SK-N-SH (cell line): ENCODE results near the gene RNASE8. TPM values are rescaled to one million over a fixed set of nuclear protein-coding genes. Genes with fewer than 3 reads are reported as not detected.

Experiments used
- CTCF ChIA-PET: fragments of 300-600, 350-600 bp; formaldehyde crosslinking; extraction: SDS; loops from one replicate; lab custom pipeline; 2021; lab: Yijun Ruan, JAX
- POLR2A ChIA-PET: fragments of 350-600 bp; sonication (Branson Sonifier 250); formaldehyde crosslinking; extraction: SDS; loops from one replicate; lab custom pipeline; 2020; ENCODE audit warnings: antibody characterized with exemption, inconsistent platforms; lab: Yijun Ruan, JAX
- DNase-seq: peaks from one replicate; pipeline ENCODE4 v3.0.0; 2012
- H2AFZ ChIP-seq: fragments of 200-600 bp; sonication (generic); 2 replicates; pipeline ENCODE4 v1.8.1; 2016; ENCODE audit warnings: antibody characterized with exemption, mild to moderate bottlenecking, low read depth
- H3F3A ChIP-seq: fragments of 200-600 bp; sonication (generic); replicated peaks from 2 replicates; pipeline ENCODE3; 2016; ENCODE audit warnings: antibody characterized with exemption, mild to moderate bottlenecking; ENCODE audit not compliant: insufficient read depth
- H3K27ac ChIP-seq, 2 experiments: fragments of 200-500 bp in 1 of 2; fragments of 200-600 bp in 1 of 2; sonication (Bioruptor generic) in 1 of 2; sonication (generic), shearing (Covaris generic) in 1 of 2; 2 replicates each; pipeline versions ENCODE4 v1.5.1 to v1.6.1; 2014 to 2016; ENCODE audit warnings: low read depth in 2 of 2, inconsistent platforms in 1 of 2, low read length in 1 of 2, mild to moderate bottlenecking in 1 of 2, mixed read lengths in 1 of 2
- H3K27me3 ChIP-seq: fragments of 200-600 bp; sonication (generic), shearing (Covaris generic); 2 replicates; pipeline ENCODE4 v1.6.1; 2016; ENCODE audit warnings: mixed run types; ENCODE audit not compliant: insufficient read depth
- H3K36me3 ChIP-seq, 2 experiments: fragments of 200-500 bp in 1 of 2; fragments of 200-600 bp in 1 of 2; sonication (Bioruptor generic) in 1 of 2; sonication (generic) in 1 of 2; replicated peaks in 1 of 2; 2 replicates each; pipeline versions ENCODE3 to v1.5.1; 2014 to 2016; ENCODE audit warnings: low read length in 1 of 2, mild to moderate bottlenecking in 1 of 2; ENCODE audit not compliant: insufficient read depth in 2 of 2, control insufficient read depth in 1 of 2
- H3K4me1 ChIP-seq, 2 experiments: fragments of 200-500 bp in 1 of 2; fragments of 200-600 bp in 1 of 2; sonication (Bioruptor generic) in 1 of 2; sonication (generic), shearing (Covaris generic) in 1 of 2; 2 replicates each; pipeline versions ENCODE4 v1.5.1 to v1.6.1; 2014 to 2016; ENCODE audit warnings: low read depth in 1 of 2, low read length in 1 of 2, mixed run types in 1 of 2; ENCODE audit not compliant: insufficient read depth in 2 of 2, control insufficient read depth in 1 of 2
- H3K4me2 ChIP-seq: fragments of 200-600 bp; sonication (generic), shearing (Covaris generic); 2 replicates; pipeline ENCODE4 v1.6.1; 2017; ENCODE audit warnings: mixed run types
- H3K4me3 ChIP-seq, 2 experiments: fragments of 200-500 bp in 1 of 2; fragments of 200-600 bp in 1 of 2; sonication (Bioruptor generic) in 1 of 2; sonication (generic), shearing (Covaris generic) in 1 of 2; 2 replicates each; pipeline versions ENCODE4 v1.5.1 to v1.8.1; 2014 to 2016; ENCODE audit warnings: low read depth in 2 of 2, inconsistent platforms in 1 of 2, low read length in 1 of 2, mild to moderate bottlenecking in 1 of 2, mixed read lengths in 1 of 2, moderate library complexity in 1 of 2
- H3K79me2 ChIP-seq: fragments of 200-600 bp; sonication (generic); 2 replicates; pipeline ENCODE4 v1.8.1; 2017; ENCODE audit warnings: mild to moderate bottlenecking; ENCODE audit not compliant: insufficient read depth
- H3K9ac ChIP-seq: fragments of 200-600 bp; sonication (generic); 2 replicates; pipeline ENCODE4 v1.6.1; 2017; ENCODE audit warnings: mixed run types
- H3K9me2 ChIP-seq: fragments of 200-600 bp; sonication (generic); 2 replicates; pipeline ENCODE4 v1.6.1; 2017; ENCODE audit warnings: mixed run types
- H3K9me3 ChIP-seq: fragments of 200-600 bp; sonication (generic); 2 replicates; pipeline ENCODE4 v1.6.1; 2017; ENCODE audit warnings: mixed run types, mild to moderate bottlenecking, moderate library complexity
- H4K20me1 ChIP-seq: fragments of 200-600 bp; sonication (generic); 2 replicates; pipeline ENCODE4 v1.6.1; 2017; ENCODE audit warnings: mild to moderate bottlenecking, mixed run types; ENCODE audit not compliant: insufficient read depth
- CTCF ChIP-seq: fragments of 200-600 bp; sonication (generic); IDR thresholded peaks from 2 replicates; pipeline ENCODE4 v1.6.1; 2017; ENCODE audit warnings: antibody characterized with exemption, mild to moderate bottlenecking, moderate library complexity
- ELF1 ChIP-seq: IDR thresholded peaks from 2 replicates; pipeline ENCODE4 v1.4.0; 2012
- FOSL2 ChIP-seq: IDR thresholded peaks from 2 replicates; pipeline ENCODE4 v1.4.0; 2012; ENCODE audit warnings: low read depth, mild to moderate bottlenecking, moderate library complexity, borderline replicate concordance
- FOXJ3 ChIP-seq: sonication (generic); formaldehyde crosslinking; IDR thresholded peaks from 2 replicates; pipeline ENCODE4 v1.5.1; 2020; ENCODE audit warnings: mild to moderate bottlenecking, missing genetic modification reagents
- GABPA ChIP-seq: IDR thresholded peaks from 2 replicates; pipeline ENCODE4 v1.4.0; 2012; ENCODE audit warnings: low read depth, mild to moderate bottlenecking
- GATA2 ChIP-seq: sonication (generic); formaldehyde crosslinking; IDR thresholded peaks from 2 replicates; pipeline ENCODE4 v1.5.0; 2020; ENCODE audit warnings: mild to moderate bottlenecking, missing genetic modification reagents
- IRF3 ChIP-seq: fragments of 150-350 bp; IDR thresholded peaks from 2 replicates; pipeline ENCODE4 v1.6.1; 2016; ENCODE audit warnings: mild to moderate bottlenecking, low read depth, low read length
- JUND ChIP-seq: IDR thresholded peaks from 2 replicates; pipeline ENCODE4 v1.4.0; 2012
- MAX ChIP-seq: IDR thresholded peaks from 2 replicates; pipeline ENCODE4 v1.4.0; 2012; ENCODE audit warnings: low read depth
- MEF2A ChIP-seq: IDR thresholded peaks from 2 replicates; pipeline ENCODE4 v1.4.0; 2012; ENCODE audit warnings: low read depth, borderline replicate concordance
- MXI1 ChIP-seq: IDR thresholded peaks from 2 replicates; pipeline ENCODE4 v1.6.1; 2012; ENCODE audit warnings: mild to moderate bottlenecking, low read depth, low read length, improper control_type of control experiment
- NFIC ChIP-seq: IDR thresholded peaks from 2 replicates; pipeline ENCODE4 v1.4.0; 2012; ENCODE audit warnings: borderline replicate concordance
- NRF1 ChIP-seq: IDR thresholded peaks from 2 replicates; pipeline ENCODE4 v1.6.1; 2012; ENCODE audit warnings: low read depth, mild to moderate bottlenecking, low read length
- PBX3 ChIP-seq: IDR thresholded peaks from 2 replicates; pipeline ENCODE4; 2012
- POLR2AphosphoS5 ChIP-seq: IDR thresholded peaks from 2 replicates; pipeline ENCODE4 v1.6.1; 2012; ENCODE audit warnings: low read depth, low read length
- RAD21 ChIP-seq: IDR thresholded peaks from 2 replicates; pipeline ENCODE4 v1.6.1; 2012; ENCODE audit warnings: mild to moderate bottlenecking, low read length
- RCOR1 ChIP-seq: fragments of 150-350 bp; IDR thresholded peaks from 2 replicates; pipeline ENCODE4 v1.6.1; 2017; ENCODE audit warnings: antibody characterized with exemption, low read length
- REST ChIP-seq: IDR thresholded peaks from 2 replicates; pipeline ENCODE4 v1.6.1; 2012; ENCODE audit warnings: mild to moderate bottlenecking, low read depth, low read length, moderate library complexity
- SIN3A ChIP-seq: IDR thresholded peaks from 2 replicates; pipeline ENCODE4 v1.6.1; 2012; ENCODE audit warnings: low read depth, mild to moderate bottlenecking, low read length, moderate library complexity, borderline replicate concordance
- SMC3 ChIP-seq: IDR thresholded peaks from 2 replicates; pipeline ENCODE4 v1.6.1; 2012; ENCODE audit warnings: low read depth, low read length, improper control_type of control experiment
- TAF1 ChIP-seq: IDR thresholded peaks from 2 replicates; pipeline ENCODE4 v1.6.1; 2012; ENCODE audit warnings: low read depth, mild to moderate bottlenecking, low read length, moderate library complexity, borderline replicate concordance
- TCF12 ChIP-seq: IDR thresholded peaks from 2 replicates; pipeline ENCODE4 v1.4.0; 2012
- TEAD4 ChIP-seq: IDR thresholded peaks from 2 replicates; pipeline ENCODE4 v1.4.0; 2012; ENCODE audit warnings: mild to moderate bottlenecking, borderline replicate concordance; ENCODE audit not compliant: insufficient read depth
- WGBS: methylation state at CpG from one replicate; pipeline ENCODE4 v1.1.6; 2017; ENCODE audit warnings: low lambda C conversion rate; 5-methylcytosine and 5-hydroxymethylcytosine counted together
- polyA plus RNA-seq, 3 experiments: library from polyadenylated mRNA; depleted of rRNA; stranded (reverse); fragments of >200 nt; gene quantifications; 2 replicates each; pipeline ENCODE4 v1.2.3, GENCODE V29; 2012

RNASE8 gene
- polyA plus RNA-seq, 1 of the 3 experiments (the other 2 are of a cell fraction) = not detected

GRCh38 chr14:21087294-21088091 lies 29.9 kb downstream of the RNASE8 start:
- Histone ChIP-seq H3K4me1 (peaks cover 9 to 24% of the 10 kb centered on the region in 2 experiments; a peak in 3 of 4 replicates), H3K4me3 (no peak overlapping the region), H3K9me2 (no peaks in the 10 kb centered on the region), H3K36me3 (peaks cover 55 to 78% of the 10 kb centered on the region in 2 experiments), H3K27ac (peak overlapping the region in 1 of 2 experiments; percentile 89; a peak in 3 of 4 replicates), H3K4me2 (peak overlapping the region; percentile 58; the same call in 1 of the 2 replicates), H2AFZ (no peak overlapping the region), H3K79me2 (peaks cover 5% of the 10 kb centered on the region; the same call in 1 of the 2 replicates), H3F3A (peaks cover 56% of the 10 kb centered on the region), H3K27me3 (no peaks in the 10 kb centered on the region), H3K9me3 (no peaks in the 10 kb centered on the region), H4K20me1 (no peaks in the 10 kb centered on the region), H3K9ac (peak overlapping the region; percentile 46; the same call in 1 of the 2 replicates)
- WGBS = 38% methylated on average over 10 of the region's 19 CpGs
- CTCF ChIA-PET = interaction anchor here (0.8 to 8.6 kb wide), 7 partner anchors 8 to 73 kb away, joined by 3 to 79 read pairs (median 68); partner anchors contain the start of genes ARHGEF40 and ZNF219
- POLR2A ChIA-PET = interaction anchor here (0.8 to 1.8 kb wide), 3 partner anchors 8 to 16 kb away, joined by 3 to 6 read pairs (median 4); no protein-coding TSS in a partner anchor
- TF ChIP-seq SIN3A = 0 out of 2 replicates have a peak, but pooled peaks have one; percentile 14
- TF ChIP-seq GABPA = peak; percentile 52; the same call in 1 of the 2 replicates
- TF ChIP-seq IRF3 = no peak
- TF ChIP-seq NRF1 = no peak
- no peak for TF ChIP-seq FOXJ3 (CRISPR knock-in tag)
- 0 out of 2 replicates have a peak, but pooled peaks have one; percentile 26 for TF ChIP-seq ELF1
- no peak; the same call in 1 of the 2 replicates for TF ChIP-seq PBX3
- TF ChIP-seq MAX = no peak
- no peak for TF ChIP-seq MXI1
- peak; percentile 64 for TF ChIP-seq JUND
- TF ChIP-seq TEAD4 = no peak
- TF ChIP-seq REST = no peak
- TF ChIP-seq NFIC = no peak
- TF ChIP-seq GATA2 (CRISPR knock-in tag) = no peak
- no peak for TF ChIP-seq TCF12
- TF ChIP-seq TAF1 = no peak
- no peak for TF ChIP-seq RCOR1
- peak; percentile 63; the same call in 1 of the 2 replicates for TF ChIP-seq FOSL2
- no peak for TF ChIP-seq RAD21
- TF ChIP-seq CTCF = no peak
- no peak for TF ChIP-seq MEF2A
- no peak for TF ChIP-seq SMC3
- TF ChIP-seq POLR2AphosphoS5 = peak; percentile 55; the same call in 1 of the 2 replicates
- DNase-seq = peak; percentile 80
